PC-3 (cell line): ENCODE results near the gene CD79A.

ENCODE experiments used
- CTCF ChIP-seq: fragments of 300-600 bp; sonication (generic); conservative IDR thresholded peaks from 2 replicates; pipeline ENCODE4 v1.5.1; 2017; ENCODE audit warnings: antibody characterized with exemption, low read depth, mild to moderate bottlenecking, low read length
- EZH2 ChIP-seq: fragments of 300-600 bp; sonication (generic); IDR thresholded peaks from one replicate; pipeline ENCODE4 v1.6.1; 2017; ENCODE audit warnings: antibody characterized with exemption, mild to moderate bottlenecking, low read length; ENCODE audit not compliant: unreplicated experiment

GRCh38 chr19:41923045-41923788, 46.1 kb downstream of the CD79A start:
- TF ChIP-seq CTCF (no peak), EZH2 (no peak)
